Left colon (tissue), 2 donors: ENCODE measurements around the gene TSR3. TPM values are rescaled to one million over a fixed set of nuclear protein-coding genes. Genes with fewer than 3 reads are reported as not detected.
A peak's percentile ranks its signal among the peaks of the same experiment; 100 is the strongest.

Experiments
- ATAC-seq: fragments of 200-7000 bp; cut with Tn5 transposase; one replicate; pipeline ENCODE4 v1.9.1; 2020; ENCODE audit warnings: mild to moderate bottlenecking, moderate library complexity
- DNase-seq, 2 donors: peaks; one replicate each; pipeline ENCODE4 v3.0.0-alpha.2; 2020
- intact Hi-C, 2 donors: fragments of 100-400 bp; cut with DNase I in 1 of 2; cut with micrococcal nuclease in 1 of 2; formaldehyde crosslinking; loops; one replicate each; pipeline versions ENCODE4 v1.11.2 to v1.14.0; 2022; cut with DNase I, micrococcal nuclease
- long read RNA-seq: library from polyadenylated mRNA; unstranded; transcript quantifications from one replicate; pipeline ENCODE4 v2.0.0, GENCODE V29; 2021
- total RNA-seq, 2 donors: library from RNA; stranded (reverse); fragmentation: NEBNext Ultra II Directional; extraction: Animal tissue kit (Norgen Biotek cat#: 25700); gene quantifications; one replicate each; pipeline ENCODE4 v1.2.1, GENCODE V29; 2021
- donor health status: DM: no; HTN: no; CAD: no.
- donor health status: DM: yes; HTN: yes; CAD: no.

The TSR3 gene
- 10 to 100 TPM; 50.7 to 54.4 TPM for total RNA-seq
- long read RNA-seq, transcript TSR3-201 (6 exons, 1,243 nt), result major isoform, 68 of 79 reads
- long read RNA-seq, partial matches to known transcripts, result 4 of 79 reads
- long read RNA-seq, other reads (novel, unspliced or antisense), result 7 of 79 reads

GRCh38 chr16:1351582-1352362, at the start of gene TSR3, which contains the start of gene GNPTG:
Gene TSR3, minus strand, starts transcription at chr16:1351878. Its CDS starts 74 bp downstream, at chr16:1351804.
Gene GNPTG, plus strand, starts transcription at chr16:1351931. Its CDS starts 35 bp downstream, at chr16:1351966.
- ATAC-seq, result peak; percentile 86
- intact Hi-C loops, result no loop called here
- DNase-seq, result peak; percentile 83 to 89

- DNase-seq (no peak), ATAC-seq (no peak)
- intact Hi-C loops, result no loop called here
Observed at GRCh38 chr16:1401061-1401757, 49.5 kb upstream of the TSR3 start.

DNA sequence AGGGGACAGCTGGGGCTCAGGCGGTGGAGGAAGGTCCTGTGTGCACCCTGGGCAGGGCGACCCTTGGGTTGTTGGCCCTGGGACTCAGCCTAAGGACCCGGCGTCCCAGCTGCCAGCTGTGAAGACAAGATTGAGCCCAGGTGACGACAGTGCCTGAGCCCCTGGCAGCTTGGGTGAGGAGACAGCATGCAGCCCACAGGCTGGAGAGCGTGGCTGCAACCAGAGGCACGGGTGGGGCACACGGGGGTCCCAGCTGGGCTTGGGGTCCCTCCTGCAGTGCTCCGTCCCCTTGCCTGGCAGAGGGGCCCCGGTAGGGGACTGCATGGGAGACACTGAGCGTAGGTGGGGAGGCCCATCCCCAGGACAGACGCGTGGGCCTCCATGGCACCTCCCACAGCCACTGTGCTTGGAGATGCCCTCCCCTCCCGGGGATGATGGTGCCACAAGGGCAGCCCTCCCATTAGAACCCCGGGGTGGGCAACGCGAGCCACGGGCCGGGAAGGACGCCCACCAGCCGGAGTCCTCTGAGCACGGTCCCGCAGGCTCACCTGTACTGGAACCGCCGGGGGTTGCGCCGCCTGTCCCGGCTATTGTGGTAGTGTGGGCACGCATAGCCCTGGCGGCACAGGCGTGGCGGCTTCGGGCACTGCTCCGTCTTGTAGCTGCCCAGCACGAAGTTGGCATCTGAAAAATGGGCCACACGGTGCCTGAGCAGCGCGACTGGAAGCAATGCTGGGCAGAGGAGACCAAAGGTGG, 47.3 kb upstream of the TSR3 start:
- intact Hi-C loops, result no loop called here
- DNase-seq, result no peak
- no peak for ATAC-seq

DNA sequence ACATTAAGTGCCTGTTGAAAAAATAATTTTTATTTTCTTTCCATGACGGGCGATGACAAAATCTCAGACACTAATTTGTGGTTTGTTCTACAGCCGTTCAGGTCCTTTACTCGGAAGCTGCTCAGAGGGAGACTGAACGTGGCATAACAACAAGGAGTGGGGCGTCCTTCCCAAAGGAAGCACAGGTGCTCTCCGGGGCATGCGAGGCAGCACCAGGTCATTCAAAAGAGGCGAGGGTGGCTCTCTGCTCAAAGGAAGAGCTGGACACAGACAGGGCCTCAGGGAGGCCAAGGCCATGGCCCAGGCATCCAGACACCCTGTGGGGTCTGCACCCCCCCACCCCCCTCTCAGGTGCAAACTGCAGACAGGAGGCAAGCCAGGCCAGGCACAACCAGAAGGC, 46.7 kb upstream of the TSR3 start:
- intact Hi-C loops, result no loop called here
- ATAC-seq, result no peak
- no peak for DNase-seq

- DNase-seq (no peak), ATAC-seq (no peak)
- intact Hi-C loops, result no loop called here
Observed at GRCh38 chr16:1397779-1398178, 46.1 kb upstream of the TSR3 start.

DNA sequence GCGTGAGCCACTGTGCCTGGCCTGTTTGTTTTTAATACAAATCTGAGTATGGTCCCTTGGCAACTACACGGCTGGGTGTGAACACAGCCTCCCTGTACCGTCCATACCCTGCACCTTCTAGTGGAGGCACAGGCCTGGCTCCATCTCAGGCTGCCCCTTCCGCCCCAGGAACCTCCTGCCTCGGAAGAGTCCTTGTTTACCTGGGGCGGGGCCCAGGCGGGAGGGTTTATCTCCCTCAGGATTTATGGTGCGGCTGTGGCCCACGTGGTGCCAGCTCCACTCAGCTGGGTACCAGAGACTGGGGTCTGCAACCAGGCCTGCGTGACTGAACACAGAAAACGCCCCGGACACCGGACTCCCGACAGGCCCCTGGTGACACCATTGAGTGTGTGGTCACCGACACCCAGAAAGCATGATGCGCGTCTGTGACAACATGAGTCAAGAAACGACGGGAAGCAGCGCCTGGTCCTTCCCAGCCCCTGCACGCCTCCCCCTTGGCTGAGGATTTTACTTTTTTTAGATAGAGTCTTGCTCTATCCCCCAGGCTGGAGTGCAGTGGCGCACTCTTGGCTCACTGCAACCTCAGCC, 43.9 kb upstream of the TSR3 start:
- ATAC-seq, result peak; percentile 92
- intact Hi-C loops, result no loop called here
- peak in 1 of 2 donors; percentile 41 for DNase-seq

DNA sequence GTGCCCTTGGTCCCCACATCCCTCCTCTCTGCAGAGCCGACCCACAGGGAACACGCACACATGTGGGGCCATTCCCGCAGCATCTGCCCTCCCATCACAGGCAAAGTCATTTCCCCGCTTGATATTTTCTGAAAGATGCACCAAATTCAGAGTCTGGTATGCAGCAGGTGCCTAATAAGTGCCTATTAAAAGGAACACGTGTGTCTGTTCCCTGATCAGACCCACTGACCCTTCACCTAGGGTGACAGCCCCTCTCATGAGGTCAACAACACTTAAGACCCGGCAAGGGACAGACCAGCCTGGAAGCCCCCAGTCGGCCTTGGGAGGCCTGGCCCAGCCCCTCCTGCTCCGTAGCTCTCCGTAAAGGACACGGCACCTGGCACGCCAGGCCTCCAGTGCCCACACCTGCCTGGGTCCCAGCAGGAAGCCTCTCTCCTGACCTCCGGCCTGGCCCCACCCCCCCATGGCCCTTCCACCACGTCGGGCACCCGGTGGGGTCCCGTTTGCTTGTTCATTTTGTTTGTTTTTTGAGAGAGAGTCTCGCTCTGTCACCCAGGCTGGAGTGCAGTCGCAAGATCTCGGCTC, 42.8 kb upstream of the TSR3 start:
- ATAC-seq (no peak), DNase-seq (no peak)
- intact Hi-C loops, result no loop called here

DNA sequence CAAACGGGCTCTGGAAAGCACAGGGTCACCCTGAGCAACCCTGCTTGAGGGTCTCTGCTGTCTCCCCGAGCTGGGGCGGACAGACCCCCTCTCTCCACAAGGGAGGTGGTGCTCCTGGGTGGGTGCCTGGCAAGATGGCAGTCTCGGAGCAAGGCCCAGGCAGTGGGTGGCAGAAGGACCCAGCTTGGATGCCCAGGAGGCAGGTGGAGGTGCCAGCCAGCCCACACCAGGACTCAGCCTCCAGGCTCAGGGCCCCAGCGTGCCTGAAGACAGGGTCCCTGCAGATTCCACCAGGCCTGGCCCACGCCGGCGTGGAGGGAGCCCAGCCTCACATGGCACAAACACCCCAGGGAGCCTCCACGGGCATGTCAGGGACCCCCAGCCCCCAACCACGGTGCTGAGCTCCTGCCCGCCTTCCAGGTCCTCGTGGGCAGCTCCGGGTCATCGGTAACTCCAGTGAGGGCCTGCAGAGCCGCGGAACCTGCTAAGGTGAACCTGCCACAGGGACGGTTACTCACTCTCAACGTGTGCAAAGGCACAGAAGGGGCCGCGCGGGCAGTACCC, 42.0 kb upstream of the TSR3 start:
- intact Hi-C loops, result no loop called here
- DNase-seq (no peak), ATAC-seq (no peak)

- ATAC-seq, result no peak
- intact Hi-C loops, result no loop called here
- DNase-seq, result no peak
Observed at GRCh38 chr16:1392826-1393225, 41.1 kb upstream of the TSR3 start.

DNA sequence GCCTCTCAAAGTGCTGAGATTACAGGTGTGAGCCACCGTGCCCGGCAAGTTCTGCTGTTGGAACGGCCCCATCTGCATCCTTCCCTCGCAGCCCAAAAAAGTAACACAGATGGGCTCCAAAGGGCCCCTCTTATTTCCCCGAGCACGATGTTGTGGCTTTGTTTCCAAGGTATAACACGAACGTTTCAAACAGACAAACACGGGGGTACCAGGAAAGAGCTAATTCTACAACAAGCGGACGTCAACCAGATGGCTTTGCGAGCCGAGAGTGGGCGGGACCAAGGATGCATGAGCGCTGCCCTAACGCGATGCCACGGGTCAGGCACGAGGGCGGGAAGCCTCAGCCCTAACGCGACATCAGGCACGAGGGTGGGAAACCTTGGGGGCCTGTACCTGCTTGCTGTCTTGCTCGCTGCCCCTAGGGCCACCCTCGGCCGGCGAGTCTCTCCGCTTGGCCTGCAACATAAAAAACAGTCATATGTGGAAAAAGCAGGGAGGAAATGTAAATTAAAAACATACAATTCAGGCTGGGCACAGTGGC, 38.6 kb upstream of the TSR3 start:
- ATAC-seq (no peak), DNase-seq (no peak)
- intact Hi-C loops, result no loop called here

DNA sequence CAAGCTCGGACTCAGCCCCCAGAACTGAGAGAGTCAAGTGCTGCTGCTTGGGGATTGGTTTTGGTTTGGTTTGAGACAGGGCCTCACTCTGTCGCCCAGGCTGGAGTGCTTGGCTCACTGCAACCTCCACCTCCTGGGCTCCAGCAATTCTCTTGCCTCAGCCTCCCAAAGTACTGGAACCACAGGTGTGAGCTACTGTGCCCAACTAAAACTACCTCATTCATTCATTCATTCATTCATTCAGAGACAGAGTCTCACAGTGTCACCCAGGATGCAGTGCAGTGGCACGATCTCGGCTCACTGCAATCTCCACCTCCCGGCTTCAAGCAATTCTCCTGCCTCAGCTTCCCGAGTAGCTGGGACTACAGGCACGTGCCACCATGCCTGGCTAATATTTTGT, 38.1 kb upstream of the TSR3 start:
- intact Hi-C loops, result no loop called here
- DNase-seq (no peak), ATAC-seq (no peak)

- ATAC-seq, result no peak
- no peak for DNase-seq
- intact Hi-C loops, result no loop called here
Observed at GRCh38 chr16:1387331-1387730, 35.7 kb upstream of the TSR3 start.

GRCh38 chr16:1385232-1385631, 33.6 kb upstream of the TSR3 start:
- no peak for ATAC-seq
- DNase-seq, result no peak
- intact Hi-C loops, result no loop called here

DNA sequence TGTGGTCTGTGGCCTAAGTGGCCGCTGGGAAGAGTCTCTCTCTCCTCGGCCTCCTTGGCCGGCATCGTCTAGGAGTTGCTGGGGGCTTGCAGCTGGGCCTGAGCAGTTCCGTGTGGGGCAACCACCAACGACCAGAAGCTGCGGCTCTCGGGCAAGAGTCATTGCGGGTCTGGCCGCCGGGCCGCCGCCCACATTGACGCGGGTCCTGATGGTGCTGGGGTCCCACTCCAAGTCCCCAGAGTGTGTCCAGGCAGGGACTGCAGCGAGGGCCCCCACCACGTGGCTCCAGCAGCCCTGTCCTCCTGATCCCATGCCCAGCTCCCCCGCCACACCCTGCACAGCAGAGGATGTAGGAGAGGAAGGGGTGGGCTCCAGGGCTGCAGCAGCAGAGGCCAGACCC, 31.9 kb upstream of the TSR3 start:
- no peak for DNase-seq
- intact Hi-C loops, result no loop called here
- no peak for ATAC-seq

- ATAC-seq, result no peak
- intact Hi-C loops, result no loop called here
- no peak for DNase-seq
Observed at GRCh38 chr16:1381612-1382406, 30.1 kb upstream of the TSR3 start.

DNA sequence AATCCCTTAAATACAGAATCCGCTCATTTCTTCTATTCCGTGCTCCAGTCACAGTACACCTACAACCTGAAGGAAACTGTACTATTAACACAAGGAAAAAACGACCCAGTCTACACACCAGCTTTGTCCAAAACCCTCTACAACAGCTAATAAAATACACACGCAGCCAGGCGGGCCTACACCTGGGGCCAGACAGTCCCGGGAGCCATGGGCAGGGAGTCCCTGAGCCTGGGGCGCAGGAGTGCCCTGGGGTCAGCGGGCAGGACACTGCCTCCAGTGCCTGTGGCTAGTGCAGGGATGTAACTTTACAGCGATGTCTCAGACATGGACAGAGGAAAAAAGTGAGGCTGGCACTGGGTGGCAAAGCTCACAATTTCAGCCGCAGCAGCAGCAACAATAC, 28.5 kb upstream of the TSR3 start:
- intact Hi-C loops, result no loop called here
- DNase-seq (no peak), ATAC-seq (no peak)

GRCh38 chr16:1379304-1380076, 27.8 kb upstream of the TSR3 start:
- ATAC-seq (peak; percentile 93), DNase-seq (peak; percentile 39 to 71)
- intact Hi-C loops, result no loop called here
